Measurements from ENCODE around the gene IL17RE. TPM values are rescaled to one million over a fixed set of nuclear protein-coding genes. Genes with fewer than 3 reads are reported as not detected.

Gene IL17RE
- total and polyA plus RNA-seq, 2 of the 13 experiments (the other 11 are each of a cell fraction or from before 2014, with no cell fraction given): 14.5 to 24.1 TPM

DNA sequence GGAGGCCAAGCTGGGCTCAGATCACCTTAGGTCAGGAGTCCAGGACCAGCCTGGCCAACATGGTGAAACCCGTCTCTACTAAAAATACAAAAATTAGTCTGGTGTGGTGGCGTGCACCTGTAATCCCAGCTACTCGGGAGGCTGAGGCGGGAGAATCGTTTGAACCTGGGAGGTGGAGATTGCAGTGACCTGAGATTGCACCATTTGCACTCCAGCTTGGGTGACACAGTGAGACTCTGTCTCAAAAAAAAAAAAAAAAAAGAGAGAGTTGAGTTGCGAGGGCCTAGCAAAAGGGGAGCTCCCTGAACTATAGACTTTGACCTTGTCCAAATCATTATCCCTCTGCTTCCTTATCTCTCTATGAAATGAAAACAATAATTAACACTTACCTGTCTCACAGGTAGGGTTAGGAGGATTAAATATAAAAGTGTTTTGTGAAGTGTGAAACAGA lies 1.7 kb upstream of the IL17RE start (continued):
- TF ChIP-seq, protein P1, sequence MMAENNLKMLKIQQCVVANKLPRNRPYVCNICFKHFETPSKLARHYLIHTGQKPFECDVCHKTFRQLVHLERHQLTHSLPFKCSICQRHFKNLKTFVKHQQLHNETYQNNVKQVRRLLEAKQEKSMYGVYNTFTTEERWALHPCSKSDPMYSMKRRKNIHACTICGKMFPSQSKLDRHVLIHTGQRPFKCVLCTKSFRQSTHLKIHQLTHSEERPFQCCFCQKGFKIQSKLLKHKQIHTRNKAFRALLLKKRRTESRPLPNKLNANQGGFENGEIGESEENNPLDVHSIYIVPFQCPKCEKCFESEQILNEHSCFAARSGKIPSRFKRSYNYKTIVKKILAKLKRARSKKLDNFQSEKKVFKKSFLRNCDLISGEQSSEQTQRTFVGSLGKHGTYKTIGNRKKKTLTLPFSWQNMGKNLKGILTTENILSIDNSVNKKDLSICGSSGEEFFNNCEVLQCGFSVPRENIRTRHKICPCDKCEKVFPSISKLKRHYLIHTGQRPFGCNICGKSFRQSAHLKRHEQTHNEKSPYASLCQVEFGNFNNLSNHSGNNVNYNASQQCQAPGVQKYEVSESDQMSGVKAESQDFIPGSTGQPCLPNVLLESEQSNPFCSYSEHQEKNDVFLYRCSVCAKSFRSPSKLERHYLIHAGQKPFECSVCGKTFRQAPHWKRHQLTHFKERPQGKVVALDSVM (CRISPR knock-in tag; IDR thresholded peaks at IDR 0.05): peak; percentile 82
- TF ChIP-seq ZNF121 (CRISPR knock-in tag; IDR thresholded peaks at IDR 0.05) (peak; percentile 70; the same call in 1 of the 2 replicates), SIX1 (CRISPR knock-in tag; IDR thresholded peaks at IDR 0.05; ENCODE audit: borderline replicate concordance) (peak; percentile 42; the same call in 1 of the 2 replicates), ZNF589 (CRISPR knock-in tag; conservative IDR thresholded peaks at IDR 0.05) (0 out of 2 replicates have a peak, but pooled peaks have one; percentile 12), NR2F1 (CRISPR knock-in tag; IDR thresholded peaks at IDR 0.05) (peak; percentile 85 to 93), KDM3A (CRISPR knock-in tag; IDR thresholded peaks at IDR 0.05; ENCODE audit: low read depth) (peak; percentile 58; the same call in 1 of the 2 replicates), CREB1 (IDR thresholded peaks at IDR 0.05) (peak; percentile 17; the same call in 1 of the 2 replicates), CREB1 (CRISPR knock-in tag; IDR thresholded peaks at IDR 0.05) (peak; percentile 69), JUNB (CRISPR knock-in tag; IDR thresholded peaks at IDR 0.05; ENCODE audit: borderline replicate concordance) (peak; percentile 37; the same call in 1 of the 2 replicates)
- TF ChIP-seq, protein P2, sequence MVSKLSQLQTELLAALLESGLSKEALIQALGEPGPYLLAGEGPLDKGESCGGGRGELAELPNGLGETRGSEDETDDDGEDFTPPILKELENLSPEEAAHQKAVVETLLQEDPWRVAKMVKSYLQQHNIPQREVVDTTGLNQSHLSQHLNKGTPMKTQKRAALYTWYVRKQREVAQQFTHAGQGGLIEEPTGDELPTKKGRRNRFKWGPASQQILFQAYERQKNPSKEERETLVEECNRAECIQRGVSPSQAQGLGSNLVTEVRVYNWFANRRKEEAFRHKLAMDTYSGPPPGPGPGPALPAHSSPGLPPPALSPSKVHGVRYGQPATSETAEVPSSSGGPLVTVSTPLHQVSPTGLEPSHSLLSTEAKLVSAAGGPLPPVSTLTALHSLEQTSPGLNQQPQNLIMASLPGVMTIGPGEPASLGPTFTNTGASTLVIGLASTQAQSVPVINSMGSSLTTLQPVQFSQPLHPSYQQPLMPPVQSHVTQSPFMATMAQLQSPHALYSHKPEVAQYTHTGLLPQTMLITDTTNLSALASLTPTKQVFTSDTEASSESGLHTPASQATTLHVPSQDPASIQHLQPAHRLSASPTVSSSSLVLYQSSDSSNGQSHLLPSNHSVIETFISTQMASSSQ (IDR thresholded peaks at IDR 0.05; ENCODE audit: low read depth): peak; percentile 53; the same call in 1 of the 2 replicates
- TF ChIP-seq, protein P2 (CRISPR knock-in tag; IDR thresholded peaks at IDR 0.05; ENCODE audit: borderline replicate concordance): peak; percentile 48; the same call in 1 of the 2 replicates
- TF ChIP-seq, protein P3, sequence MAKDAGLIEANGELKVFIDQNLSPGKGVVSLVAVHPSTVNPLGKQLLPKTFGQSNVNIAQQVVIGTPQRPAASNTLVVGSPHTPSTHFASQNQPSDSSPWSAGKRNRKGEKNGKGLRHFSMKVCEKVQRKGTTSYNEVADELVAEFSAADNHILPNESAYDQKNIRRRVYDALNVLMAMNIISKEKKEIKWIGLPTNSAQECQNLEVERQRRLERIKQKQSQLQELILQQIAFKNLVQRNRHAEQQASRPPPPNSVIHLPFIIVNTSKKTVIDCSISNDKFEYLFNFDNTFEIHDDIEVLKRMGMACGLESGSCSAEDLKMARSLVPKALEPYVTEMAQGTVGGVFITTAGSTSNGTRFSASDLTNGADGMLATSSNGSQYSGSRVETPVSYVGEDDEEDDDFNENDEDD (CRISPR knock-in tag; IDR thresholded peaks at IDR 0.05; ENCODE audit: borderline replicate concordance): peak; percentile 77; the same call in 1 of the 2 replicates
- TF ChIP-seq, protein P4, sequence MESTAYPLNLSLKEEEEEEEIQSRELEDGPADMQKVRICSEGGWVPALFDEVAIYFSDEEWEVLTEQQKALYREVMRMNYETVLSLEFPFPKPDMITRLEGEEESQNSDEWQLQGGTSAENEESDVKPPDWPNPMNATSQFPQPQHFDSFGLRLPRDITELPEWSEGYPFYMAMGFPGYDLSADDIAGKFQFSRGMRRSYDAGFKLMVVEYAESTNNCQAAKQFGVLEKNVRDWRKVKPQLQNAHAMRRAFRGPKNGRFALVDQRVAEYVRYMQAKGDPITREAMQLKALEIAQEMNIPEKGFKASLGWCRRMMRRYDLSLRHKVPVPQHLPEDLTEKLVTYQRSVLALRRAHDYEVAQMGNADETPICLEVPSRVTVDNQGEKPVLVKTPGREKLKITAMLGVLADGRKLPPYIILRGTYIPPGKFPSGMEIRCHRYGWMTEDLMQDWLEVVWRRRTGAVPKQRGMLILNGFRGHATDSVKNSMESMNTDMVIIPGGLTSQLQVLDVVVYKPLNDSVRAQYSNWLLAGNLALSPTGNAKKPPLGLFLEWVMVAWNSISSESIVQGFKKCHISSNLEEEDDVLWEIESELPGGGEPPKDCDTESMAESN (CRISPR knock-in tag; conservative IDR thresholded peaks at IDR 0.05): peak; percentile 83

Data from HepG2 (cell line).